ENCODE measurements around the gene CKLF.
"Not testable (repeated sequence)": the region's sequence is repeated elsewhere in the genome, so short reads cannot be mapped to it uniquely, and the experiment has no call there.

The CKLF gene

GRCh38 chr16:66569131-66569530, 16.8 kb downstream of the CKLF start:
- DNase-seq (ENCODE audit: low read depth): no peak

GRCh38 chr16:66569827-66570405, 17.5 kb downstream of the CKLF start:
- DNase-seq (ENCODE audit: low read depth): no peak

GRCh38 chr16:66572356-66572755, 20.0 kb downstream of the CKLF start:
- DNase-seq (ENCODE audit: low read depth): no peak

- no peak for DNase-seq (ENCODE audit: low read depth)
Observed at GRCh38 chr16:66574081-66574480, 21.7 kb downstream of the CKLF start.

GRCh38 chr16:66574531-66574930, 22.2 kb downstream of the CKLF start:
- DNase-seq (ENCODE audit: low read depth): no peak

- DNase-seq (ENCODE audit: low read depth): no peak
Observed at GRCh38 chr16:66575060-66575459, 22.7 kb downstream of the CKLF start.

- no peak for DNase-seq (ENCODE audit: low read depth)
Observed at GRCh38 chr16:66576296-66576695, 23.9 kb downstream of the CKLF start.

- peak; percentile 6 for DNase-seq (ENCODE audit: low read depth)
Observed at GRCh38 chr16:66578651-66579531, 26.5 kb downstream of the CKLF start, which contains the start of gene CMTM2. CMTM2 (plus strand) TSS chr16:66579463; CDS start chr16:66579608, 145 bp downstream.

GRCh38 chr16:66580605-66581209, 28.3 kb downstream of the CKLF start:
- DNase-seq (ENCODE audit: low read depth): no peak

- DNase-seq (ENCODE audit: low read depth): no peak
Observed at GRCh38 chr16:66581246-66581952, 29.0 kb downstream of the CKLF start.

- DNase-seq (ENCODE audit: low read depth): no peak
Observed at GRCh38 chr16:66585481-66586239, 33.3 kb downstream of the CKLF start.

- DNase-seq (ENCODE audit: low read depth): no peak
Observed at GRCh38 chr16:66587881-66588600, 35.7 kb downstream of the CKLF start.

GRCh38 chr16:66588981-66589713, 36.8 kb downstream of the CKLF start:
- DNase-seq (ENCODE audit: low read depth): peak; percentile 46

- no peak for DNase-seq (ENCODE audit: low read depth)
Observed at GRCh38 chr16:66590322-66590721, 37.9 kb downstream of the CKLF start.

- DNase-seq (ENCODE audit: low read depth): no peak
Observed at GRCh38 chr16:66591018-66591417, 38.6 kb downstream of the CKLF start.

- no peak for DNase-seq (ENCODE audit: low read depth)
Observed at GRCh38 chr16:66592241-66592640, 39.9 kb downstream of the CKLF start.

- DNase-seq (ENCODE audit: low read depth): no peak
Observed at GRCh38 chr16:66592814-66593213, 40.4 kb downstream of the CKLF start.

- no peak for DNase-seq (ENCODE audit: low read depth)
Observed at GRCh38 chr16:66594739-66595138, 42.4 kb downstream of the CKLF start.

- DNase-seq (ENCODE audit: low read depth): not testable (repeated sequence)
Observed at GRCh38 chr16:66596559-66596958, 44.2 kb downstream of the CKLF start.

Measured in activated gamma-delta T cell treated with anti-CD3 and anti-CD28 coated beads, Interleukin-2, amount 50 U/mL, for 16 hours (primary cell).